AG08395 (cell line): ENCODE measurements around the gene LRRIQ3.
"Not testable (repeated sequence)": the region's sequence is repeated elsewhere in the genome, so short reads cannot be mapped to it uniquely, and the experiment has no call there.

Experiments used
- DNase-seq: peaks from one replicate; pipeline ENCODE4 v3.0.0; 2012; ENCODE audit warnings: mixed read lengths, low spot score

The LRRIQ3 gene

GRCh38 chr1:74197657-74198552, at the start of gene LRRIQ3, which contains the start of gene FPGT:
TSS of gene LRRIQ3 (minus strand) at chr1:74198176. CDS start at chr1:74183684, 14,492 bp downstream.
TSS of gene FPGT (plus strand) at chr1:74198242. CDS start at chr1:74198279, 37 bp downstream.
- peak; percentile 99 for DNase-seq

GRCh38 chr1:74246315-74246714, 48.3 kb upstream of the LRRIQ3 start:
- DNase-seq = no peak

GRCh38 chr1:74245168-74245772, 47.3 kb upstream of the LRRIQ3 start:
- no peak for DNase-seq

- no peak for DNase-seq
Measured at GRCh38 chr1:74237787-74238186, 39.8 kb upstream of the LRRIQ3 start.

GRCh38 chr1:74237035-74237434, 39.1 kb upstream of the LRRIQ3 start:
- DNase-seq = no peak

GRCh38 chr1:74236440-74236839, 38.5 kb upstream of the LRRIQ3 start:
- DNase-seq = no peak

GRCh38 chr1:74235153-74235552, 37.2 kb upstream of the LRRIQ3 start, which contains the start of gene TNNI3K:
TSS of gene TNNI3K (plus strand) at chr1:74235387. CDS start at chr1:74235452, 65 bp downstream.
- no peak for DNase-seq

GRCh38 chr1:74223453-74223852, 25.5 kb upstream of the LRRIQ3 start:
- DNase-seq = no peak

GRCh38 chr1:74222701-74223100, 24.7 kb upstream of the LRRIQ3 start:
- no peak for DNase-seq

- no peak for DNase-seq
Measured at GRCh38 chr1:74215229-74215628, 17.3 kb upstream of the LRRIQ3 start.

- DNase-seq = peak; percentile 3
Measured at GRCh38 chr1:74205266-74205665, 7.3 kb upstream of the LRRIQ3 start.

GRCh38 chr1:74199504-74199903, 1.5 kb upstream of the LRRIQ3 start:
- DNase-seq = no peak

- DNase-seq = no peak
Measured at GRCh38 chr1:74197255-74197654, 721 bp downstream of the LRRIQ3 start.

GRCh38 chr1:74195339-74195738, 2.6 kb downstream of the LRRIQ3 start:
- DNase-seq = no peak

- DNase-seq = peak; percentile 4
Measured at GRCh38 chr1:74193908-74194307, 4.1 kb downstream of the LRRIQ3 start.

- DNase-seq = no peak
Measured at GRCh38 chr1:74180490-74180889, 17.5 kb downstream of the LRRIQ3 start.

GRCh38 chr1:74174423-74174822, 23.6 kb downstream of the LRRIQ3 start:
- DNase-seq = not testable (repeated sequence)

- DNase-seq = no peak
Measured at GRCh38 chr1:74162333-74162732, 35.6 kb downstream of the LRRIQ3 start.

- DNase-seq = no peak
Measured at GRCh38 chr1:74161497-74161896, 36.5 kb downstream of the LRRIQ3 start.

GRCh38 chr1:74160046-74160445, 37.9 kb downstream of the LRRIQ3 start:
- no peak for DNase-seq

GRCh38 chr1:74145086-74145485, 52.9 kb downstream of the LRRIQ3 start:
- DNase-seq = no peak

- not testable (repeated sequence) for DNase-seq
Measured at GRCh38 chr1:74117370-74117769, 80.6 kb downstream of the LRRIQ3 start.

- DNase-seq = no peak
Measured at GRCh38 chr1:74113333-74113732, 84.6 kb downstream of the LRRIQ3 start.
